ENCODE measurements around the gene HSPG2.

- no peak for TF ChIP-seq CTCF (conservative IDR thresholded peaks at IDR 0.05; ENCODE audit: low read length)
- TF ChIP-seq EZH2phosphoT487 (IDR thresholded peaks at IDR 0.05; ENCODE audit: borderline replicate concordance, low read depth, low read length), result no peak
Measured at GRCh38 chr1:21859669-21860179, 77.4 kb downstream of the HSPG2 start.
